ENCODE data around the gene POSTN.

GRCh38 chr13:37616131-37616530 lies 17.6 kb upstream of the POSTN start:
- TF ChIP-seq, protein P1, sequence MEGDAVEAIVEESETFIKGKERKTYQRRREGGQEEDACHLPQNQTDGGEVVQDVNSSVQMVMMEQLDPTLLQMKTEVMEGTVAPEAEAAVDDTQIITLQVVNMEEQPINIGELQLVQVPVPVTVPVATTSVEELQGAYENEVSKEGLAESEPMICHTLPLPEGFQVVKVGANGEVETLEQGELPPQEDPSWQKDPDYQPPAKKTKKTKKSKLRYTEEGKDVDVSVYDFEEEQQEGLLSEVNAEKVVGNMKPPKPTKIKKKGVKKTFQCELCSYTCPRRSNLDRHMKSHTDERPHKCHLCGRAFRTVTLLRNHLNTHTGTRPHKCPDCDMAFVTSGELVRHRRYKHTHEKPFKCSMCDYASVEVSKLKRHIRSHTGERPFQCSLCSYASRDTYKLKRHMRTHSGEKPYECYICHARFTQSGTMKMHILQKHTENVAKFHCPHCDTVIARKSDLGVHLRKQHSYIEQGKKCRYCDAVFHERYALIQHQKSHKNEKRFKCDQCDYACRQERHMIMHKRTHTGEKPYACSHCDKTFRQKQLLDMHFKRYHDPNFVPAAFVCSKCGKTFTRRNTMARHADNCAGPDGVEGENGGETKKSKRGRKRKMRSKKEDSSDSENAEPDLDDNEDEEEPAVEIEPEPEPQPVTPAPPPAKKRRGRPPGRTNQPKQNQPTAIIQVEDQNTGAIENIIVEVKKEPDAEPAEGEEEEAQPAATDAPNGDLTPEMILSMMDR (IDR thresholded peaks at IDR 0.05): no peak
- TF ChIP-seq POLR2A (IDR thresholded peaks at IDR 0.05): no peak

Measured in ovary (tissue), 3 donors.